Stimulated activated naive B cell treated with anti-CD40 and anti-IgM and Interleukin-4, amounts not matched to agents 10 μg/mL and 1 μg/mL and 100 μg/mL, for 72 hours (primary cell): Measurements from ENCODE around the gene PPP1R36.
"Not testable (repeated sequence)": the region's sequence is repeated elsewhere in the genome, so short reads cannot be mapped to it uniquely, and the experiment has no call there.

Experiments used
- ATAC-seq, 2 donors: fragments of 150-1000 bp; cut with Tn5 transposase; replicated peaks; 2 replicates each; pipeline ENCODE4 v1.10.0; 2021; ENCODE audit warnings: moderate library complexity in 1 of 2
- DNase-seq: peaks from one replicate; pipeline ENCODE4 v3.0.0; 2021
- H3K27ac Mint-ChIP-seq: one replicate; pipeline ENCODE4 v1.8.0; 2022; ENCODE audit warnings: mild to moderate bottlenecking, mixed read lengths
- H3K27me3 Mint-ChIP-seq, 2 donors: one replicate each; pipeline ENCODE4 v1.8.0; 2022; ENCODE audit warnings: mixed read lengths in 2 of 2
- H3K36me3 Mint-ChIP-seq, 2 donors: one replicate each; pipeline ENCODE4 v1.8.0; 2022; ENCODE audit warnings: mixed read lengths in 2 of 2, mild to moderate bottlenecking in 1 of 2
- H3K4me1 Mint-ChIP-seq, 2 donors: one replicate each; pipeline ENCODE4 v1.8.0; 2022; ENCODE audit warnings: mixed read lengths in 2 of 2, mild to moderate bottlenecking in 1 of 2
- H3K4me3 Mint-ChIP-seq, 2 donors: one replicate each; pipeline ENCODE4 v1.8.0; 2022; ENCODE audit warnings: mild to moderate bottlenecking in 2 of 2, mixed read lengths in 2 of 2, moderate library complexity in 1 of 2
- H3K9me3 Mint-ChIP-seq, 2 donors: one replicate each; pipeline ENCODE4 v1.8.0; 2022; ENCODE audit warnings: mixed read lengths in 2 of 2, mild to moderate bottlenecking in 1 of 2

PPP1R36 gene

GRCh38 chr14:64604001-64604400 is 54.2 kb downstream of the PPP1R36 start:
- Mint-ChIP-seq H3K4me3 (no peak overlapping the region), H3K27ac (no peak overlapping the region), H3K9me3 (no peaks in the 10 kb centered on the region), H3K4me1 (no peaks in the 10 kb centered on the region), H3K36me3 (no peaks in the 10 kb centered on the region), H3K27me3 (peaks cover 12 to 24% of the 10 kb centered on the region in 2 donors)
- no peak for DNase-seq
- ATAC-seq, result no peak

- no peak overlapping the region for H3K27ac Mint-ChIP-seq
- no peaks in the 10 kb centered on the region for H3K36me3 Mint-ChIP-seq
- peaks cover 12 to 24% of the 10 kb centered on the region in 2 donors for H3K27me3 Mint-ChIP-seq
- DNase-seq (no peak), ATAC-seq (no peak)
- no peaks in the 10 kb centered on the region for H3K9me3 Mint-ChIP-seq
- no peak overlapping the region for H3K4me3 Mint-ChIP-seq
- H3K4me1 Mint-ChIP-seq, result no peaks in the 10 kb centered on the region
Measured at GRCh38 chr14:64604881-64605280, 55.1 kb downstream of the PPP1R36 start.

- Mint-ChIP-seq H3K36me3 (no peaks in the 10 kb centered on the region), H3K4me3 (no peak overlapping the region), H3K27me3 (peaks cover 12 to 17% of the 10 kb centered on the region in 2 donors), H3K9me3 (no peaks in the 10 kb centered on the region), H3K4me1 (no peaks in the 10 kb centered on the region), H3K27ac (no peak overlapping the region)
- ATAC-seq (no peak), DNase-seq (no peak)
Measured at GRCh38 chr14:64605926-64606685, 56.3 kb downstream of the PPP1R36 start.

GRCh38 chr14:64610049-64610746 is 60.4 kb downstream of the PPP1R36 start:
- ATAC-seq (no peak), DNase-seq (no peak)
- Mint-ChIP-seq H3K4me1 (no peaks in the 10 kb centered on the region), H3K27me3 (peaks cover 9% of the 10 kb centered on the region in 2 donors), H3K4me3 (no peak overlapping the region), H3K9me3 (no peaks in the 10 kb centered on the region), H3K36me3 (no peaks in the 10 kb centered on the region), H3K27ac (no peak overlapping the region)

GRCh38 chr14:64611358-64612020 is 61.7 kb downstream of the PPP1R36 start:
- DNase-seq (no peak), ATAC-seq (no peak)
- no peaks in the 10 kb centered on the region for H3K4me1 Mint-ChIP-seq
- H3K27ac Mint-ChIP-seq, result no peak overlapping the region
- H3K27me3 Mint-ChIP-seq, result peaks cover 4 to 7% of the 10 kb centered on the region in 2 donors
- no peak overlapping the region for H3K4me3 Mint-ChIP-seq
- no peaks in the 10 kb centered on the region for H3K9me3 Mint-ChIP-seq
- H3K36me3 Mint-ChIP-seq, result no peaks in the 10 kb centered on the region

- H3K27ac Mint-ChIP-seq, result no peak overlapping the region
- no peaks in the 10 kb centered on the region for H3K9me3 Mint-ChIP-seq
- peaks cover 4 to 7% of the 10 kb centered on the region in 2 donors for H3K27me3 Mint-ChIP-seq
- DNase-seq (no peak), ATAC-seq (no peak)
- H3K4me3 Mint-ChIP-seq, result no peak overlapping the region
- H3K4me1 Mint-ChIP-seq, result no peaks in the 10 kb centered on the region
- H3K36me3 Mint-ChIP-seq, result no peaks in the 10 kb centered on the region
Measured at GRCh38 chr14:64612021-64612380, 62.2 kb downstream of the PPP1R36 start.

GRCh38 chr14:64612971-64613666 is 63.4 kb downstream of the PPP1R36 start:
- Mint-ChIP-seq H3K4me3 (no peak overlapping the region), H3K9me3 (no peaks in the 10 kb centered on the region), H3K4me1 (no peaks in the 10 kb centered on the region), H3K27ac (no peak overlapping the region), H3K36me3 (no peaks in the 10 kb centered on the region), H3K27me3 (peaks cover 4 to 7% of the 10 kb centered on the region in 2 donors)
- DNase-seq (no peak), ATAC-seq (no peak)

DNA sequence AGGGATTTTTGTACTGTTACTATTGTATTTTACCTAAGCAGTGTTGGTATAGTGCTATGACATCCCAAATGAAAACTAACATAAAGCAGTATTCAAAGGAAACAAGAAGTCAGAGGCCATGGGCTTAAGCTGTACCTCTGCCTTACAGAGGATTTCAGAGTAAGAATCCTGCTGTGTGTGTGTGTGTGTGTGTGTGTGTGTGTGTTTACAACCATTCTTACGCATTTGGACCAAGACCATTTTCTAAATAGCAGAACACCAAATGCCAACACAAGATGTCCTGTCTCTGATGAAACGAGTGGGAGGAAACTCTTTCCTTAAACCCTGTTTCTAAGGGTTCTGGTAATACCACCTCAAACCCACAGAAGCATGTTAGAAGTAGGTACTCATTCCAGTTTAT is 64.4 kb downstream of the PPP1R36 start:
- Mint-ChIP-seq H3K27me3 (peaks cover 4 to 13% of the 10 kb centered on the region in 2 donors), H3K36me3 (no peaks in the 10 kb centered on the region), H3K4me1 (no peaks in the 10 kb centered on the region), H3K9me3 (no peaks in the 10 kb centered on the region), H3K4me3 (no peak overlapping the region), H3K27ac (no peak overlapping the region)
- DNase-seq (no peak), ATAC-seq (no peak)

GRCh38 chr14:64614805-64615391 is 65.1 kb downstream of the PPP1R36 start:
- H3K27me3 Mint-ChIP-seq, result peaks cover 4 to 13% of the 10 kb centered on the region in 2 donors
- H3K4me1 Mint-ChIP-seq, result no peaks in the 10 kb centered on the region
- H3K4me3 Mint-ChIP-seq, result no peak overlapping the region
- H3K9me3 Mint-ChIP-seq, result no peaks in the 10 kb centered on the region
- ATAC-seq (no peak), DNase-seq (no peak)
- no peaks in the 10 kb centered on the region for H3K36me3 Mint-ChIP-seq
- H3K27ac Mint-ChIP-seq, result no peak overlapping the region

DNA sequence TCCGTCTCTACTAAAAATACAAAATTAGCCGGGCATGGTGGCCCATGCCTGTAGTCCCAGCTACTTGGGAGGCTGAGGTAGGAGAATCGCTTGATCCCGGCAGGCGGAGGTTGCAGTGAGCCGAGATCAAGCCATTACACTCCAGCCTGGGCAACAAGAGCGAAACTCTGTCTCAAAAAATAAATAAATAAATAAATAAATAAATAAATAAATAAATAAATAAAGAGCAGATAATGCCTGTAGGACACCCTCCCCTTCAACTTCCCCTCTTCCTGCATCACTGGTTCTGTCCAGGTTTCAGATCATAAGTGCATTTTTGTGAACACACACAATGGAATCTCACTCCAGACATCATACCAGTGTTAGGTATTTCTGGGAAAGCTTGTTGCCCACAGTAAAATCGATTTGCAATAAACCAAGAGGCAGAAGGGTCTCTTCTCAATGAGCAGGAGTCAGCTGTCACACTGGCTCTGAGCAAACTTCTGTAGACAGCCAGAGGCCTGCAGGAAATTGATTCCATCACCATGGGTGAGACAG is 68.2 kb downstream of the PPP1R36 start:
- not testable (repeated sequence) for H3K9me3 Mint-ChIP-seq, DNase-seq, H3K27ac Mint-ChIP-seq, ATAC-seq, H3K4me3 Mint-ChIP-seq, H3K36me3 Mint-ChIP-seq, H3K4me1 Mint-ChIP-seq
- peaks cover 4 to 13% of the 10 kb centered on the region in 2 donors for H3K27me3 Mint-ChIP-seq

DNA sequence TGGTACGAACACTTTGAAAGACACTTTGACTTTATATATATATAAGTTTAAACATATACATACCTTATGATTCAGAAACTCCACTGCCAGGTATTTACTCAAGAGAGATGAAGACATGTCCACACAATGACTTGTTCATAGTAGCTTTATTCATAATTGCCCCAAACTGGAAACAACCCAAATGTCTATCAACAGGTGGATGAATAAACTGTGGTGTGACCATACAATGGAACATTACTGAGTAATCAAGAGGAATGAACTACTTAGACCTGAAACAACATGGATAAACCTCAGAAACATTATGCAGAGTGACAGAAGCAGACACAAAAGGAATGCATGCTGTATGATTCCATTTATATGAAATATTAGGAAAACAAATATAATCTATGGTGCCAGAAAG is 71.1 kb downstream of the PPP1R36 start:
- H3K4me3 Mint-ChIP-seq, result no peak overlapping the region
- no peak for ATAC-seq

DNA sequence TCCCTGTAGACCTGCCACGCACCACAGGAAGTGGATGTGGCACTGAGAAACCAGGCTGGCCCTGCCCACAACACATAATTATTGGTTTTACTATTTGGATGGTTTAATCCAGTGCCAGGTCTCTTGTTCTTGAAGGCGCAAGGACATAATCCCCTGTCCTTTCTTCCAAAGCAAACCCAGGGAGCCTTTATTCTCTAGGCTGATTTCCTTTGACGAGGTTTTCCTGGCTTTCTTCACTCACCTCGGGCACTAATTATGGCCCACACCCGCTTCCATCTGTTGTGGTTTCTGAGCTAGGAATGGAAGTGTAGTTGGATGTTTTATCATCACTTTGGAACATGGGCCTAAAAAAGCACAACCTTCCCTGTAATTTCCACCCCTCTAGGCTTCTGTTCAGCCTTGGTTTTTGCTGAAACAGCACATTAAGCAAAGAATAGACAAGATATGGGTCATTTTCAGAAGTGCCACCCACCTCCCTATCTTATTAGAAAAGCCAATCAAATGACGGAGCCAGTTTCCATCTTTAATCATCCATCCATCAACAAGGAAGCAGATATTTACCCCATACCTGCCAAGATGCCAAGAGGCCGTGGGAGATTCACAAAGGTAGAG is 73.9 kb downstream of the PPP1R36 start:
- DNase-seq (no peak), ATAC-seq (no peak)
- no peak overlapping the region for H3K4me3 Mint-ChIP-seq
- no peak overlapping the region for H3K27ac Mint-ChIP-seq
- H3K4me1 Mint-ChIP-seq, result no peaks in the 10 kb centered on the region
- no peaks in the 10 kb centered on the region for H3K9me3 Mint-ChIP-seq
- no peaks in the 10 kb centered on the region for H3K36me3 Mint-ChIP-seq
- peaks cover 0 to 3% of the 10 kb centered on the region in 2 donors for H3K27me3 Mint-ChIP-seq

More for the DNA sequence above, 71.1 kb downstream of the PPP1R36 start:
- Mint-ChIP-seq H3K36me3 (no peaks in the 10 kb centered on the region), H3K27ac (no peak overlapping the region), H3K9me3 (no peaks in the 10 kb centered on the region), H3K4me1 (no peaks in the 10 kb centered on the region), H3K27me3 (peaks cover 0 to 6% of the 10 kb centered on the region in 2 donors)
- DNase-seq, result no peak

GRCh38 chr14:64625386-64626232 is 75.8 kb downstream of the PPP1R36 start:
- Mint-ChIP-seq H3K9me3 (no peaks in the 10 kb centered on the region), H3K27ac (no peak overlapping the region), H3K27me3 (no peaks in the 10 kb centered on the region), H3K4me1 (no peaks in the 10 kb centered on the region), H3K4me3 (no peak overlapping the region), H3K36me3 (no peaks in the 10 kb centered on the region)
- ATAC-seq (no peak), DNase-seq (no peak)
